Activated naive CD4-positive, alpha-beta T cell treated with anti-CD3 and anti-CD28 coated beads, Interleukin-2, amount 10 ng/mL, durations not matched to agents 7 days and 5 days (primary cell): Measurements from ENCODE around the gene PYGO2.
A peak's percentile ranks its signal among the peaks of the same experiment; 100 is the strongest.

Experiments
- CTCF ChIA-PET: fragments of 350-600 bp; sonication (Branson Sonifier 250); formaldehyde crosslinking; loops from one replicate; lab custom pipeline; 2021; ENCODE audit warnings: antibody characterized with exemption; lab: Charles Lee
- DNase-seq: peaks from one replicate; pipeline ENCODE4 v3.0.0-alpha.2; 2020
- H3K27ac Mint-ChIP-seq: one replicate; pipeline ENCODE4 v1.8.0; 2021; ENCODE audit warnings: mild to moderate bottlenecking, moderate library complexity, mixed read lengths
- H3K27me3 Mint-ChIP-seq: one replicate; pipeline ENCODE4 v1.8.0; 2021; ENCODE audit warnings: mild to moderate bottlenecking, mixed read lengths
- H3K36me3 Mint-ChIP-seq: one replicate; pipeline ENCODE4 v1.8.0; 2021; ENCODE audit warnings: mixed read lengths
- H3K4me1 Mint-ChIP-seq: one replicate; pipeline ENCODE4 v1.8.0; 2021; ENCODE audit warnings: mixed read lengths
- H3K4me3 Mint-ChIP-seq: one replicate; pipeline ENCODE4 v1.8.0; 2021; ENCODE audit warnings: mild to moderate bottlenecking, moderate library complexity, mixed read lengths
- H3K9me3 Mint-ChIP-seq: one replicate; pipeline ENCODE4 v1.8.0; 2021; ENCODE audit warnings: mixed read lengths

PYGO2 gene

GRCh38 chr1:155003766-155004351, 42.3 kb upstream of the PYGO2 start:
- CTCF ChIA-PET: interaction anchor here (1.0 to 4.3 kb wide), 3 partner anchors 9 to 81 kb away, joined by 4 to 17 read pairs (median 7); no protein-coding TSS in a partner anchor
- H3K4me3 Mint-ChIP-seq: peak overlapping the region; percentile 98
- peak overlapping the region; percentile 93 for H3K27ac Mint-ChIP-seq
- H3K4me1 Mint-ChIP-seq: peaks cover 62% of the 10 kb centered on the region
- peaks cover 4% of the 10 kb centered on the region for H3K27me3 Mint-ChIP-seq
- peak; percentile 53 for DNase-seq
- H3K36me3 Mint-ChIP-seq: peaks cover 7% of the 10 kb centered on the region
- H3K9me3 Mint-ChIP-seq: no peaks in the 10 kb centered on the region

GRCh38 chr1:155003227-155003765, 41.7 kb upstream of the PYGO2 start:
- Mint-ChIP-seq H3K36me3 (peaks cover 6% of the 10 kb centered on the region), H3K9me3 (no peaks in the 10 kb centered on the region), H3K4me3 (peak overlapping the region; percentile 98), H3K27ac (peak overlapping the region; percentile 93), H3K27me3 (peaks cover 4% of the 10 kb centered on the region), H3K4me1 (peaks cover 63% of the 10 kb centered on the region)
- CTCF ChIA-PET: interaction anchor here (1.9 to 4.3 kb wide), 2 partner anchors 10 to 14 kb away, joined by 7 to 17 read pairs; no protein-coding TSS in a partner anchor
- peak; percentile 41 for DNase-seq

- peaks cover 6% of the 10 kb centered on the region for H3K36me3 Mint-ChIP-seq
- peaks cover 63% of the 10 kb centered on the region for H3K4me1 Mint-ChIP-seq
- H3K4me3 Mint-ChIP-seq: peak within 1 kb of the TSS; percentile 98
- DNase-seq: peak; percentile 49
- CTCF ChIA-PET: interaction anchor here (1.5 to 4.3 kb wide), 3 partner anchors 11 to 14 kb away, joined by 4 to 17 read pairs (median 7); no protein-coding TSS in a partner anchor
- H3K9me3 Mint-ChIP-seq: no peaks in the 10 kb centered on the region
- peaks cover 4% of the 10 kb centered on the region for H3K27me3 Mint-ChIP-seq
- H3K27ac Mint-ChIP-seq: peak within 1 kb of the TSS; percentile 93
Observed at GRCh38 chr1:155002464-155003226, 41.1 kb upstream of the PYGO2 start, which contains the start of gene ZBTB7B. Gene ZBTB7B, plus strand, starts transcription at chr1:155002802. Its CDS starts 11,859 bp downstream, at chr1:155014661.

- H3K4me3 Mint-ChIP-seq: peak overlapping the region; percentile 92
- peak overlapping the region; percentile 95 for H3K27ac Mint-ChIP-seq
- CTCF ChIA-PET: interaction anchor here (1.0 to 4.7 kb wide), 5 partner anchors 11 to 47 kb away, joined by 3 to 17 read pairs (median 15); partner anchors contain the start of gene PBXIP1
- peaks cover 4% of the 10 kb centered on the region for H3K27me3 Mint-ChIP-seq
- peaks cover 61% of the 10 kb centered on the region for H3K4me1 Mint-ChIP-seq
- peak; percentile 100 for DNase-seq
- H3K36me3 Mint-ChIP-seq: peaks cover 6% of the 10 kb centered on the region
- no peaks in the 10 kb centered on the region for H3K9me3 Mint-ChIP-seq
Observed at GRCh38 chr1:155001675-155002463, 40.3 kb upstream of the PYGO2 start.

GRCh38 chr1:155001425-155001674, 39.8 kb upstream of the PYGO2 start:
- peaks cover 4% of the 10 kb centered on the region for H3K27me3 Mint-ChIP-seq

GRCh38 chr1:155000726-155001424, 39.3 kb upstream of the PYGO2 start:
- Mint-ChIP-seq H3K4me1 (peaks cover 56% of the 10 kb centered on the region), H3K27me3 (peaks cover 4% of the 10 kb centered on the region), H3K4me3 (peak overlapping the region; percentile 92), H3K9me3 (no peaks in the 10 kb centered on the region), H3K27ac (peak overlapping the region; percentile 95), H3K36me3 (peaks cover 6% of the 10 kb centered on the region)
- CTCF ChIA-PET: interaction anchor here (1.0 to 8.8 kb wide), 12 partner anchors 11 to 441 kb away, joined by 3 to 72 read pairs (median 12); partner anchors contain the start of genes FLAD1, PBXIP1 and PYGO2
- peak; percentile 90 for DNase-seq

More at GRCh38 chr1:155001425-155001674, 39.8 kb upstream of the PYGO2 start:
- DNase-seq: no peak
- CTCF ChIA-PET: interaction anchor here (1.0 to 4.7 kb wide), 5 partner anchors 11 to 46 kb away, joined by 3 to 17 read pairs (median 15); partner anchors contain the start of gene PBXIP1
- H3K36me3 Mint-ChIP-seq: peaks cover 6% of the 10 kb centered on the region
- peak overlapping the region; percentile 95 for H3K27ac Mint-ChIP-seq
- H3K4me1 Mint-ChIP-seq: peaks cover 57% of the 10 kb centered on the region
- H3K4me3 Mint-ChIP-seq: peak overlapping the region; percentile 92
- no peaks in the 10 kb centered on the region for H3K9me3 Mint-ChIP-seq

GRCh38 chr1:155000411-155000725, 38.8 kb upstream of the PYGO2 start:
- peak overlapping the region; percentile 92 for H3K4me3 Mint-ChIP-seq
- peaks cover 6% of the 10 kb centered on the region for H3K36me3 Mint-ChIP-seq
- peaks cover 4% of the 10 kb centered on the region for H3K27me3 Mint-ChIP-seq
- DNase-seq: peak; percentile 51
- peak overlapping the region; percentile 95 for H3K27ac Mint-ChIP-seq
- CTCF ChIA-PET: interaction anchor here (1.0 to 8.8 kb wide), 10 partner anchors 11 to 441 kb away, joined by 3 to 72 read pairs (median 12); partner anchors contain the start of genes FLAD1, PBXIP1 and PYGO2
- no peaks in the 10 kb centered on the region for H3K9me3 Mint-ChIP-seq
- peaks cover 51% of the 10 kb centered on the region for H3K4me1 Mint-ChIP-seq

- Mint-ChIP-seq H3K9me3 (no peaks in the 10 kb centered on the region), H3K27ac (peak overlapping the region; percentile 90), H3K4me1 (peaks cover 48% of the 10 kb centered on the region), H3K4me3 (peak overlapping the region; percentile 92), H3K27me3 (peaks cover 4% of the 10 kb centered on the region), H3K36me3 (peaks cover 6% of the 10 kb centered on the region)
- CTCF ChIA-PET: interaction anchor here (1.0 to 8.8 kb wide), 18 partner anchors 8 to 440 kb away, joined by 3 to 72 read pairs (median 6); partner anchors contain the start of genes FLAD1, PBXIP1, PMVK and PYGO2
- DNase-seq: peak; percentile 54
Observed at GRCh38 chr1:154999571-155000410, 38.2 kb upstream of the PYGO2 start.

- H3K4me3 Mint-ChIP-seq: peak overlapping the region; percentile 73
- H3K9me3 Mint-ChIP-seq: no peaks in the 10 kb centered on the region
- CTCF ChIA-PET: interaction anchor here (1.0 to 8.8 kb wide), 18 partner anchors 9 to 87 kb away, joined by 3 to 72 read pairs (median 6); partner anchors contain the start of genes CKS1B, FLAD1, PBXIP1 and PMVK
- H3K4me1 Mint-ChIP-seq: peaks cover 42% of the 10 kb centered on the region
- H3K27ac Mint-ChIP-seq: peak overlapping the region; percentile 85
- peak; percentile 76 for DNase-seq
- peaks cover 4% of the 10 kb centered on the region for H3K27me3 Mint-ChIP-seq
- H3K36me3 Mint-ChIP-seq: peaks cover 4% of the 10 kb centered on the region
Observed at GRCh38 chr1:154998818-154999570, 37.4 kb upstream of the PYGO2 start.

- DNase-seq: no peak
- H3K36me3 Mint-ChIP-seq: peaks cover under 1% of the 10 kb centered on the region
- CTCF ChIA-PET: interaction anchor here (1.0 to 8.8 kb wide), 18 partner anchors 10 to 87 kb away, joined by 3 to 72 read pairs (median 6); partner anchors contain the start of genes CKS1B, FLAD1, PBXIP1 and PMVK
- peaks cover 4% of the 10 kb centered on the region for H3K27me3 Mint-ChIP-seq
- H3K4me3 Mint-ChIP-seq: no peak overlapping the region
- no peaks in the 10 kb centered on the region for H3K9me3 Mint-ChIP-seq
- H3K4me1 Mint-ChIP-seq: peaks cover 38% of the 10 kb centered on the region
- peak overlapping the region; percentile 62 for H3K27ac Mint-ChIP-seq
Observed at GRCh38 chr1:154998201-154998780, 36.7 kb upstream of the PYGO2 start.

- no peaks in the 10 kb centered on the region for H3K9me3 Mint-ChIP-seq
- no peak for DNase-seq
- no peaks in the 10 kb centered on the region for H3K36me3 Mint-ChIP-seq
- H3K27me3 Mint-ChIP-seq: peaks cover 4% of the 10 kb centered on the region
- H3K4me1 Mint-ChIP-seq: peaks cover 38% of the 10 kb centered on the region
- H3K4me3 Mint-ChIP-seq: peak overlapping the region; percentile 21
- no peak overlapping the region for H3K27ac Mint-ChIP-seq
- CTCF ChIA-PET: interaction anchor here (0.9 to 8.8 kb wide), 11 partner anchors 12 to 47 kb away, joined by 3 to 72 read pairs (median 6); partner anchors contain the start of genes CKS1B, FLAD1, PBXIP1 and PYGO2
Observed at GRCh38 chr1:154996966-154997701, 35.6 kb upstream of the PYGO2 start.
